GM18511 (cell line): ENCODE measurements around the gene MMD.
"Not testable (repeated sequence)": the region's sequence is repeated elsewhere in the genome, so short reads cannot be mapped to it uniquely, and the experiment has no call there.

Source experiments
- ATAC-seq: cut with Tn5 transposase; IDR thresholded peaks from one replicate; pipeline ENCODE4 v1.9.1; 2021; ENCODE audit warnings: mild to moderate bottlenecking, moderate library complexity; ENCODE audit not compliant: unreplicated experiment

The MMD gene

DNA sequence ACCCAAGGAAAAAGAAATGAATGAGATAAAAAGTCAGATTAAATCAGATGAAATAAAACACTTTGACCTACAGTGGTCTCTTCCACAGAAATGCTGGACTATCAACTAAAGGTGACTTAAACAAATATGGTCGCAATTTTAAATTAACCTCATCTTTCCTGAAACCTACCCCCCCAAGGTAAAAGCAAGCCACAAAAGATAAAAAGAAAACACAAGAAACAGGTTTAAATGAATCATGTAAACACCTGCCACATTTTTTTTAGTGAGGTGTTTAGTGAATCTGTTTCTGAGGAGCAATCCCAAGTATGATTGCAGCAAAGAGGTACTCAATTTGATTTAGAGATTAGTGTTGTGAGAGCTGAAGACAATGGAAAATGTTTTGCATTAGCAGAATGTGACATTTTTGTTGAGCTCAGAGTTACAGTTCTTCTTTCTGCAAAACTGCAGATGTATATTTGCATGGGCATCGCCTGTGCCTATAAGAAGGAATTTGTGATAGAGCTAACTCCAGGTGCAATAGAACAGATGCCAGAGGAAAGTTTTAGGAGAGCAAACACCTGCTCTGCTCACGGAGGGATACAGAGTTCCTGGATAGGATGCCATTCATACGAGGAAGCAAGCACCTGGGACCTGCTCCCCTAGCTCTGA, 3.4 kb upstream of the MMD start:
- no peak for ATAC-seq

DNA sequence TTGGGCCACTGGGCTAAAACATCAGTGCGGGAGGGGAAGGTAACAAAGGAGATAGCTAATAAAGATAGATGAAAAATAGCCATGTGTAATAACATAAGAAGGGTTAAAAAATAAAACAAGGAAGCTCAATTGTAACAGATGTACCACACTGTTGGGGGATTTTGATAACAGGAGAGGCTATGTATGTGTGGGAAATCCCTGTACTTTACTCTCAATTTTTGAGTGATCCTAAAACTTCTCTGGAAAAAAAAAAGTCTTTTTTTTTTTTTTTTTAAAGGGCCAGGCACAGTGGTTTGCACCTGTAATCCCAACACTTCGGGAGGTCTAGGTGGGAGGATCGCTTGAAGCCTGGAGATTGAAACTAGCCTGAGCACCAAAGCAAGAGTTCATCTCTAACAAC, 1.9 kb upstream of the MMD start:
- ATAC-seq: no peak

- ATAC-seq: not testable (repeated sequence)
These were observed 1.2 kb upstream of the MMD start for GRCh38 chr17:55422828-55423164.

DNA sequence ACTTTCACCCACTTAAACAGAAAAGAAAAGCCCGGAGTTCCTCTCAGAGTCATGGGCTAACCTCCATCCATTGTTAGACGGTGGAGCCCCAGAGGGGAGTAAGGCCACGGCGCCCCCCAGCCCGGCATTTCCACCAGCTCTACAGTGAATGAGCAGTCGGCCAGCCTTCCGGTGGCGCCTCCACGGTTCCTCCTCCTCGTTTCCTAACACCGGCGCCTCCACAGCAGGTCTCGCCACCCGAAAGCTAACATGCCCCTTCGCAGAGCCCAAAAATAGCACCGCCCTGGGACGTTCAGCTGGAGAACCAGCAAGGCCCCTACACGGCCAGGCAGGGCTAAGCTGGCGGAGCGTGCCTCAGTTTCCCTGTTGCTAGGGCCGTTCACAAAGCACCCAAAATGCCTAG, 858 bp downstream of the MMD start:
- no peak for ATAC-seq

DNA sequence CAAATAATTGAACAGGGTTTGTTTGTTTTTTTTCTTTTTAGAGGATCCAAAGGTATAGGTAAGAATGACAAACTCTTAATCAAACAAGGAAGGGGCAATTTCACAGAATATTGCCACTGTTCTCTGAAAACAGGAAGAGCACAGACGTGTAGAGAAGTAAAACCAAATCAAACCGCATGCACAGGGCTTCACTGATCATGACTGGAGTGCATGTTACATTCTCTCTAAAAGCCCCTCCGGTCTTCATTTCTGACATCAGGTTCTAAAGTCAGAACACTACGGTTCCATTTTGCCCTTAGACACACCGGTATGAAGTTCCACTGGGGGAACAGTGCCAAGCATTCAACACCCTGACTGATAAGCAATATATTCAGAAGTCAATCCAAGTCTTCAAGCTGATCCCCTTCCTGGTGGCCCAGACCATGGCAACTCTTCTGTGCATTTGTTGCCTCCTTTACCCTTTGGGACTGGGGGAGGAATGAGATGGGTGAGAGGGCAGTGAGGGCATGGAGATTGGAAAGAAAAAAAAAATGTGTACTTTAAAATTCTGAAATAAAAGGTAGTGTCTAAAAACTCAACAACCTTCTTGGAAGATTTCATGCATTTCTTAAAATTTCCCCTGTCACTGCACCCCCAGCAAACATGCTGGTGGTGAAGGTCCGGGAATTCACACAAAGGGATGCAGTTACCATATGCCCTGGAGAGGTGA, 1.4 kb downstream of the MMD start:
- peak; percentile 40 for ATAC-seq

- ATAC-seq: no peak
These were observed 3.0 kb downstream of the MMD start for GRCh38 chr17:55418369-55419268.

GRCh38 chr17:55417411-55418268, 4.0 kb downstream of the MMD start:
- no peak for ATAC-seq

DNA sequence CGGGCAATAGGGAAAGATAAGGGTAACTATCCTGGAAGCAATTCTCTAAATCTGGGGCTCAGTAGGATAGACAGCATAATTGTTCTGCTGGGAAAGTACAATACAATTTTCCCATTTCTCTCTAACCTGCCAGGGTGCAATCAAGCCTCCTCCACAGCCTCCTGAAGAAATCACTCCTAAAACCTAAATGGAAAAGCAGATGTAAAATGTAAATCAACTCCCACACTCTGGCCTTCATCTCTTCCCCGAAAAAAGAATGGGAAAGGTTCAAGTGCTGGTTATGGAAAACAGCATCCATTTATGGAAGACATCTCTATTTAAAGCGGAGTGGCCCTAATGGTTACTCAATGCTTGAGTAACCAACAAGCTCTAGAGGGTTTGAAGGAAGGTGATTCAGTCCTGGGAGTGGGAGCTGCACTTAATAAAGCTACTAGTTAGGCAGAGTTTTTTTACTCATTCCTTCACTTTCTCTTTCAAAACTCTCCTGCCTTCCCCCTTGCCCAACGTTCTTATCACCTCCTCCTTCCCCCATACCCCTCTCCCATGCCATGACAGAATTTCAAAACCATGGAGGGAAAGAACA, 5.1 kb downstream of the MMD start:
- no peak for ATAC-seq

- ATAC-seq: no peak
These were observed 5.6 kb downstream of the MMD start for GRCh38 chr17:55416000-55416399.

GRCh38 chr17:55414983-55415382, 6.7 kb downstream of the MMD start:
- ATAC-seq: no peak

DNA sequence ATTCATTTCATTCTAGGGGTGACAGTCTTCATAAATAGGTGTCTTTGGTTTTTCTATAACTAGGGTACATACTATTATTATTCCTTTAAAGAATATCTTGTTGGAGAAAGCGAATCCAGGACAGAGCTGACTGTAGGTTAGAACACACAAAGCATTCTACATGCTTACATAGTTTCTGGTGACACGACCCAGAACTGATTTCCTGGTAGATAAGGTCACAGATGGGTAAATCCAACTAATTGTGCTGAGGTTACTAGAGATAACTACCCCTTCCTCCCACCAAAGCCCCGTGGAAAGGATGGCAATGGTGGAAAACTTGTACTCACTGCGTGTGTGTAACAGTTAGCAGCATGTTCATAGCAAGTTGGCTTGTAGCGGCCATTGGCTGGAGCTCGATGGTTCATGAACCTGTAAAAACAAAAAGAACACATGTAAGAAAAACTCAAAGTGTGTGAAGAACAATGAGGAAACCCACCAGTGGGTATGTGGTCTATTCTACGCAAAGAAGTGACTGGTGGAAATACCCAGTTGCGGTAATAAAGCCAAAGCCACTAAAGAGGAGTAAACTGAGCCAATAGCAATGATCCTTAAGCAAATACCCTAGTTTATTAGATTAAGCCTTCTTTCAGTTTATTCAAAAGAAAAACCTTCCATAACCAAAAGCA, 7.7 kb downstream of the MMD start:
- no peak for ATAC-seq

- no peak for ATAC-seq
These were observed 10.2 kb downstream of the MMD start for GRCh38 chr17:55411463-55411855.

DNA sequence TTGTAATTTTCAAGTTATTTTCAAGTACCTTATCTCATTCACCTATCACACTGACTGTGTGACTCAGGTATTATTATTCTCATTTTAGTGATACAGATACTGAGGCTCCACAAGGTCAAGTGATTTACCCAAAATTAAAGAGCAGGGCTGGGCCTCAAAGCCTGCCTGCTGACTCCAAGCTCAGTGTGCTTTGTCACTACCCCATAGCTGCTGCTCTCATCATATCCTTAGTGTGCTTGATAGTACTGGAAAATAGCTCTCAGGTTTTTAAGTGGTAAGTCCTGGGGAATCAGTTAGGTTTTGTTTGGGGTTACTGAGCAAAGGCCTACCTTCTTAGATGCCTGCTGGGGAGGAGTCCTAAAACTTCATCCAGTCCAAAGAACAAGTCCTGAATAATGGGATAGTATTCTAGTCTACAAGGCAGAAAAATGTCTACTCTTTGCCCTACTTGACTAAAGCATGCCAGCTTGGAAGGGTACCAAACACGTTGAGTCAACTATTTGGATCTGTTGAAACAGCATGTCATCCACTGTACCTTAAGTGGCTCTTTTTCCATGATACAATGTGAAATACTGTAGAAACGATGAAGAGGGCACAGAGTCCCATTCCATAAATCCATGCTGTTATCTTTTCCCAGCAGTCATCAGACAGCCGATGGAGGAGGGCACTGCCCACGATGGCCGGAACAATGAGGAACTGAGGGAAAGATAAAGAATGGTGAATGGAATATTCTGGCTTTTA, 10.7 kb downstream of the MMD start:
- ATAC-seq: no peak

DNA sequence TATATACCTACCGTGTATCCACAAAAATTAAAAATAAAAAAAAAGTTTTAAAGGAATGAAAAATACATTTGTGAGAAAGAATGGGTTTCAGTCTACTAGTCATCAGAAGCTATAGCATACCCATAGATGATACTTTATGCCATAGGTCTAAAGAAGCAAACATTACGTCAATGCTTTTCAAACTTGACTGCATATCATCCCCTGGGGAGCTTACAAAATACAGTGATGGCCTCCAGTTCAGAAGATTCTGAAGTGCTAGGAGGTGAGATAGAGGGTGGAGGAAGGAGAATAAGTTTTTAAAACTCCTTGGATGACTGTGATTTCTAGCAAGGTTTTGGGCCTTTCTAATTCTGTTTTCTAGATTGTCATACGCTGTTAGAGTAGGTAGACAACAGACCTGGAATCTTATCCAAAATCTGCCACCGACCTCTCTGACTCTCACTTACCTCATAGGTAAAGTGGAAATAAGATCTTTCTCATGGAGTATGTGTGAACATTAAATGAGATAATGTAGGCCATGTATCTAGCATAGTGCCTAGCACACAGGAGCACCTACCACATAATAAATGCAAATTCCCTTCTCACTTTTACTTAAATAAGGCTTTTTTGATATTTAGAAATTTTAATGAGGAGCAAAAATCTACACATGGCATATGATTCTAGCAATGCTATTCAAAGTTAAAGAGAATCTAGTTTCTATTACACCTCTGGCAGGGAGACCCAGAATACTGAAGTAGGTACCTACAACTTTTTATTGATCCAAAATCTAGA, 12.4 kb downstream of the MMD start:
- no peak for ATAC-seq

DNA sequence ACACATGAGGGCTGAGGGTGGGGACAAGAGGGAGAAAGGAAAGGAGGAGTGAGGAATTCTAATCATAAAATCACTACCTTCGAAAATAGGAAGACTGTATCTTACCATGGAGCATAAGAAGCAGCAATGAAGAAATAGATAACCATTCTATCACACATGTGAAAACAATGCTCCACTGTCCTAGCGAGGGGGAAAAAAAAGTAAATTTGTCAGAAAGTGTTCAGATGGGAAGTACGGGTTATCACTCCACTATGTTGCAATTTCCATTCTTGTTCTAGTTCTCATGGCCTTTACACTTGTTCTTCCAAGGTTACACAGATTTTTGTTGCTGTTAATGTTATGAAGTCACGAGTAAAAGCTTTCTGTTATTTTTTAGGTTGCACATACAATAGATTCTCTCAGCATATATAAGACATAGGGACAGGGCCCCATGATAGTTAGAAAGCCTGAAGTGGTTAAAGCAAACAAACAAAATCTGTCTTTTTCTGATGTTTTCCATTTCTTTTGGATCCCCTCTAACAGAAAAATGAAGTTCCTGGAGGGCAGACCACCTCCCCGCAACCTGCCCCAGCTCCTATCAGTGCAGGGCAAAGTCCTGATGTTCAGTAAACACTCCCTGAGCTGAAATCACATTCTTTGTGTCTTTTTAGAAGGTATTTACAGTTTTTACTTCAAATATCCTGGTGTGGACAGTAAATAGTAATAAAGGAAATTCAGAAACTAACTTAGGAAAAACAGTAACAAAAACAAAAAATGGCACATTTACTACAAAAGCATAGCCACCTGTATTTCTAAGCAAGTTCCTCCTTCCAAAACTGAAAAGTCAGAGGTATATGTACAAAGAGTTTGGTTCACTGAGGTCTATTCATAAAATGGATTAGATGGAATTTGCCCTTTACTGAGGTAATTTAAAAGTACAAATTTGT, 13.7 kb downstream of the MMD start:
- no peak for ATAC-seq

DNA sequence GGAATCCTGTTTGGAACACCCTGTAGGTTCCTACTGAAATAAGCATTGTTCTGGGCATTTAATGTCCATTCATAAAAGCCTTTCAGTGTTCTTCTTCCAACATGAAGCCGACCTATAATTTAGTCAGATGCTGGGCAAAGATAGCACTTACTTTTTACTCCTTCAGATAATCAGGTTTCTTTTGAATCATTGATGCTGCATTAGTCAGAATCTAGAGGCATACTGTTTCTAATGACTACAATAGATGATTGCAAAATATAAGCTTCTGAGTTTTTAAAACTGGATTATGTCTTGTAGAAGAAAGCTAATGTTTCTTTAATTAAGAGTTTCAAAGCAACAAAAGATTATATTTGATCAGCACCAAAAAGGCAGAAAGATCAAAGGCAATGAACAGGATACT, 16.0 kb downstream of the MMD start:
- no peak for ATAC-seq

DNA sequence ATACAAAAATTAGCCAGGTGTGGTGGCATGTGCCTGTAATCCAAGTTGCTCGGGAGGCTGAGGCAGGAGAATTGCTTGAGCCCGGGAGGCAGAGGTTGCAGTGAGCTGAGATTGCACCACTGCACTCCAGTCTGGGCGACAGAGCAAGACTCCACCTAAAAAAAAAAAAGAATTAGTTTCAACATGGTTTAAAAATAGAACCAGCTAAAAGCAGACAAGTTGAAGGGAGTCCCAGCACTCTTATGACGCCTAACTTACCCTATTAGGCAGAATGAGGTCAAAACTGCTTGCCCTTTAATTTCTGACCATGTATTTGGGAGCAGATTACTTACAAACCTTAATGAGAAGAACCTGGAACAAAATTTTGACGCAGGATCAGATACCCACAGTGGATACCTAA, 17.4 kb downstream of the MMD start:
- not testable (repeated sequence) for ATAC-seq

DNA sequence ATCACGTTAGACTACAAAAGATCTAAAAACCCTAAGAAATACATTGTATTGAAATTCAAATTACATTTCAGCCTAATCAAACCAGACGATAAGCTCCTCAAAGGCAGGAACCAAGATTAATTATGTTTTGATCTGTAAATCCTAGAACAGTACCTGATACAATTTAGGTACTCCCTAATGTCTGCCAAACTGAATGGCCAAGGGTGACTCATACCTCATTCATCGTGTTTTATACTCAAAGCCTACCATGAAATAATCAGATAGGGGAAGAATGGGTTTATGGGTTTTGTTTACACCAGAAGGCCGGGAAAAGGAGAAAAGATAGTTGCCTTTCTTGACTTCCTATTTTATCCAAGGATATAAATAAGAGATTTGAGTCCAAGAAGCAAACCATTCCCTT, 19.3 kb downstream of the MMD start:
- ATAC-seq: no peak
